ENCODE data around the gene PRR23E. TPM values are rescaled to one million over a fixed set of nuclear protein-coding genes. Genes with fewer than 3 reads are reported as not detected.

Gene PRR23E
- total RNA-seq, 3 donors from 2014 or later, result not detected

DNA sequence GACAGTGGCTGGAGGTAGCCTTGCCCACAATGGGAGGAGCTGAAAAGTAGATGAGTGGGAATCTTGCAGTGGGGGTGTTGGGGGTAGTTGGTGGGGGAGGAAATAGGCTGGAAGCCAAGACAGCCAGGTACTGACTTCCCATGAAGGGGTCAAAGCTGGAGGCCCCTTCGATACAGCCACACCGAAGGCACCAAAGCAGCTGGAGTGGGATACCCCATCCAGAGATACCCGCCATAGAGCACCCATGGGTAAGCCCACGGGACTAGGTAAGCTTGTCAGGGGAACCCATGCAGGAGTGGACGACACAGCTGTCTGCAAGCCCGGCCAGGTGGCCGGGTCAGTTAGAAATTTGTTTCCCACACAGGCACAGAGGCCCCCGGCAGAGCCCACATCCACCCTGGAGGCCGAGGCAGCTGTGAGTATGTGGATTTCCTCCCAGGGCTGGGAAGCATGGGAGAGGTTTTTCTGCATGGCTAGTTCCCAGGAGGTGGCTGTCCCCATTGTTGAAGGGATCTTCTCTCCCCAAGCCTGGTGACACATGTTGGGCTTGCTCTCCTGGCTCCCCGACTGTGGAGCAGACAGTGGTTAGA lies 28.6 kb downstream of the PRR23E start:
- no peak overlapping the region for H3K4me3 ChIP-seq
- TF ChIP-seq CTCF (IDR thresholded peaks at IDR 0.05), result no peak
- no peak for ATAC-seq
- H3K36me3 ChIP-seq (ENCODE audit: low read depth), result no peaks in the 10 kb centered on the region
- intact Hi-C loops (cut with DNase I, micrococcal nuclease), result no loop called here
- no peaks in the 10 kb centered on the region for H3K9me3 ChIP-seq
- no peaks in the 10 kb centered on the region for H3K4me1 ChIP-seq (ENCODE audit: low read depth)
- DNase-seq, result no peak

GRCh38 chr3:127222163-127222562 lies 29.2 kb downstream of the PRR23E start:
- H3K4me3 ChIP-seq, result no peak overlapping the region
- DNase-seq (no peak), ATAC-seq (no peak)
- TF ChIP-seq CTCF (IDR thresholded peaks at IDR 0.05), result no peak
- H3K4me1 ChIP-seq (ENCODE audit: low read depth), result no peaks in the 10 kb centered on the region
- intact Hi-C loops (cut with DNase I, micrococcal nuclease), result no loop called here
- H3K36me3 ChIP-seq (ENCODE audit: low read depth), result no peaks in the 10 kb centered on the region
- no peaks in the 10 kb centered on the region for H3K9me3 ChIP-seq

GRCh38 chr3:127222664-127223063 lies 29.7 kb downstream of the PRR23E start:
- intact Hi-C loops (cut with DNase I, micrococcal nuclease), result no loop called here
- H3K9me3 ChIP-seq, result no peaks in the 10 kb centered on the region

GRCh38 chr3:127224118-127224517 lies 31.2 kb downstream of the PRR23E start:
- Histone ChIP-seq H3K9me3 (no peaks in the 10 kb centered on the region), H3K4me3 (no peak overlapping the region), H3K36me3 (ENCODE audit: low read depth) (no peaks in the 10 kb centered on the region), H3K4me1 (ENCODE audit: low read depth) (no peaks in the 10 kb centered on the region)
- TF ChIP-seq CTCF (IDR thresholded peaks at IDR 0.05), result no peak
- ATAC-seq (no peak), DNase-seq (no peak)
- intact Hi-C loops (cut with DNase I, micrococcal nuclease), result no loop called here

More at GRCh38 chr3:127222664-127223063, 29.7 kb downstream of the PRR23E start:
- Histone ChIP-seq H3K4me1 (ENCODE audit: low read depth) (no peaks in the 10 kb centered on the region), H3K36me3 (ENCODE audit: low read depth) (no peaks in the 10 kb centered on the region), H3K4me3 (no peak overlapping the region)
- no peak for TF ChIP-seq CTCF (IDR thresholded peaks at IDR 0.05)
- ATAC-seq, result no peak
- no peak for DNase-seq

DNA sequence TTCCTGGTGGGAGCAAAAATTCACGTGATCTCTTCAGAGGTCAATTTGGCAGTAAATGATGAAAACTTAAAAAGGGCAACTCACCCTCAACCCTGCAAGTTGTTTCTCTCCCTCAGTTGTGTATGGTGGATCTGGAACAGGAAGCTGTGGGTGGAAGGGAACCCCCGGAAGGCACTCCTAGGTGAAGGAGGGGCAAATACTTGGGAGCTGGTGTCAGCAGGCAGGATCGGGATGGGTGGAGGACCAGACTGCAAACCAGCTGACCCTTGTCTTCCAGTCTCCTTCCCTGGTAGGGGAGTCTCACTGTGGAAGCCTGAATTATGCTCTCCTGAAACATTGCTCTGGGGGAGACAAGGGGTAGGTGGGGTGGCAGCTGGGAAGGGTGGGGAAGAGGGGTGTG lies 33.5 kb downstream of the PRR23E start:
- H3K9me3 ChIP-seq, result no peaks in the 10 kb centered on the region
- no peak overlapping the region for H3K4me3 ChIP-seq
- intact Hi-C loops (cut with DNase I, micrococcal nuclease), result no loop called here
- no peaks in the 10 kb centered on the region for H3K36me3 ChIP-seq (ENCODE audit: low read depth)
- TF ChIP-seq CTCF (IDR thresholded peaks at IDR 0.05), result no peak
- no peak for ATAC-seq
- DNase-seq, result no peak
- no peaks in the 10 kb centered on the region for H3K4me1 ChIP-seq (ENCODE audit: low read depth)
